ENCODE results near the gene NINJ1.
"Not testable (repeated sequence)": the region's sequence is repeated elsewhere in the genome, so short reads cannot be mapped to it uniquely, and the experiment has no call there.

NINJ1 gene

GRCh38 chr9:93118863-93119702 lies 15.0 kb downstream of the NINJ1 start:
- DNase-seq: peak; percentile 13

DNA sequence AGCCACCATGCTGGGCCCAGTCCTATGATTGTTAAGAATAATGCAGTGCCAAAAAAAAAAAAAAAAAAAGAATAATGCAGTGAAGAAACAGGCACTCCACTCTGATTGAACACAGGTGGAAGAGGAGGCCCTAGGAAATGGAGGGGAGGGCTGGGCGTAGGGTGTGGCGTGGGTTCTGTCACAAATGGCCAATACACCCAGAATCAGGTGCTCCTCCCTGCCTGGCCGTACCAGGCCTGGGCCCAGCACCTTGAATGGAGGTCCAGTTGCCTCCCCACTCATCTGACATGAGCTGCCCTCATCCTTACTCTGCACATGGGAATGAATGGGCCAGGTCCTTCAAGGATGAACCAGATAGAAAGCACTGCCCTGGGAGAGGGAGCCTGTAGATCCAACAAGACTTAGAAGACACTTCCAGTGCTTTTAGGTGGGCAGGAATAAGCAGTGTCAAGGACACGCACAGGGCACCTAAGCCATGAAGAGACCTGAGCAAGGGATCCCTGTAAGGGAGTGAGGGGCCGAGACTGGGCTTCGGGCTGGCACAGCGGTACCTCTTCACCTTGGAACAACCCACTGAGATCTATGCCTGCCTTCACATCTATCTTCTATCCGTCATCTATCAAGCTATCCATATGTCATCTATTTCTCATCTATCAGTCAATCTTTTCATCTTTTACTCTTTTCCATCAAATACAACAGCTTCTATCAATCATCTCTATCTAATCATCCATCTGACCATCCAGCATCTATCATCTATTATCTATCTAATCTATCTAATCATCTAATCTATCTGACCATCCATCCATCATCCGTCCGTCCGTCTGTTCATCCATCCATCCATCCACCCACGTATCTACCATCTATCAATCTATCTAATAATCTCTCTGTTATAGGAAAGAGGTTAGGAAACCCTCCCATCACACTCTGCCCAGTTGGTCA lies 15.9 kb downstream of the NINJ1 start:
- DNase-seq: no peak

GRCh38 chr9:93117521-93117920 lies 16.5 kb downstream of the NINJ1 start:
- not testable (repeated sequence) for DNase-seq

GRCh38 chr9:93116072-93116961 lies 17.7 kb downstream of the NINJ1 start:
- no peak for DNase-seq

GRCh38 chr9:93115486-93116071 lies 18.5 kb downstream of the NINJ1 start:
- no peak for DNase-seq

DNA sequence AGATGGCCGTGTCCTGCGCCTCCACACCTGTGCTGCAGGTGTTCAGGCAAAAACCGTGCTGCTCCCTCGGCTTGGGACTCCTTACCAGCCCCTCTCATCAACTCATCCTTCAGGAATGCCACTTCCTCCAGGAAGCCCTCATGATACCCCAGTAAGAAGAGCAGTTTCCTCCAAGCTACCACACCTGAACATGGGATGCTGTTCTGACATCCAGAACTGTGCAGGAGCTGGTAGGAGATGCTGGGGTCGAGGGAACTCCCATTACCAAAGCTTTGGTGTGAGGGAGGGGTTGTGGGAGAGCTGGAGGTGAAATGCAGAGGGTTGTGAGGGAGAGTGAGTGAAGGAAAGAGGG lies 19.1 kb downstream of the NINJ1 start:
- no peak for DNase-seq

DNA sequence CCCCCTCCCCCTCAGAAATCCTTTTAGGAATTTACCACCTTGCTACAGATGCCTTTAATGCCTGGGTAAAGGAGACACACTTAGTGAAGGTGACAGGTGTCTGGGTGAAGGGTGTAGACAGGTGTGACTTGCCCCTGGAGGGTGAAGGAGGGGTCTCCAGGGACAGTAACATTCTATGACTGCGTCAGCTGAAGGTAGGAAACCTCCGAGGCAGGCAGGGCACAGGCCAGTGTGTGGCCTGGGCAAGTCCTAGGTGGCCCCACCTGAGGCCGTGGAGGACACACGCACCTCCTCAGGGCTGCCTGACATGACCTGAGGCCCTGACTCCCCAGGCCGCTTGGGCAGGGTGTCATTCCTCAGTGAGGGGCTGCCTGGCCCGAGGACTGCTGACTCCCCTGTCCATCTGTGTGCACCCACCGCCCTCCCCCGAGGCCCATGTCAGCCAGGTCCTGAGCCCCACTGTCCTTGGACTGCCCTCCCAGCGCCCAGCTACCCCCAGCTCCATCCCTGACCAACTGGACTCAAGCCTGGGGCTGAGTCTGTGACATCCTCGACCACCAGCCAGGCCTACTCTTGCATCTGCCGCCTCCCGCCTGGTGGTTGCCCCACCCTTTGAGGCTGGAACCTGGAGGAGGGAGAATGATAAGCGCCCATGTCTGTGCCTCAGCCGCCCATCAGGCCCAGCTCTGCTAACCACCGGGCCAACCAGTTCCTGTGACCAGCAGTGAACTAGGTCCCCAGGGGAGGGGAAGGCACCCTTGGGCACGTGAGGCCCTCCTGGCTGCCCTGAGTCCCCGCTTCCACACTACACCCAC lies 19.7 kb downstream of the NINJ1 start:
- DNase-seq: no peak

DNA sequence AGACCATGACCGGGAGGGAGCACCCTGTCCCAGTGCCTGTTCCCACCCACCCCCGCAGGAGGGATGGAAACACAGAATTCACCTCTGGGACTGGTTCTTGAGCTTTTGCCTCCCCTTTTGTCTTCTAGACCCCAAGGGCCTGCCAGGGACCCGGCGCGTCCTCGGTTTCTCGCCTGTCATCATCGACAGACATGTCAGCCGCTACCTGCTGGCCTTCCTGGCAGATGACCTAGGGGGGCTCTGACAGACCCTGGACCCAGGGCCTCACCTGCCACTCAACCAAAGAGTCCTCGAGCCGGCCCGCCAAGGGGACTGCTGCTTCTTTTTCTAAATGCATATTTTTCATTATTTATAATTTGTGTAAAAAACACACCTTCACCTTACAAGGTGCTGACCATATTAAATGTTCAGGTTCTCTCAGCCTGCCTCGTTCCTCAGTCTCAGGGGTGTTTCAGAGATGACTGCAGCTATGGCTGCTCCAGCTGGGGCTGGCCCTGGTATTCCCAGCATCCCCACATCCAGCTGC lies 21.1 kb downstream of the NINJ1 start:
- DNase-seq: peak; percentile 3

GRCh38 chr9:93112116-93112863 lies 21.8 kb downstream of the NINJ1 start:
- peak; percentile 12 for DNase-seq

DNA sequence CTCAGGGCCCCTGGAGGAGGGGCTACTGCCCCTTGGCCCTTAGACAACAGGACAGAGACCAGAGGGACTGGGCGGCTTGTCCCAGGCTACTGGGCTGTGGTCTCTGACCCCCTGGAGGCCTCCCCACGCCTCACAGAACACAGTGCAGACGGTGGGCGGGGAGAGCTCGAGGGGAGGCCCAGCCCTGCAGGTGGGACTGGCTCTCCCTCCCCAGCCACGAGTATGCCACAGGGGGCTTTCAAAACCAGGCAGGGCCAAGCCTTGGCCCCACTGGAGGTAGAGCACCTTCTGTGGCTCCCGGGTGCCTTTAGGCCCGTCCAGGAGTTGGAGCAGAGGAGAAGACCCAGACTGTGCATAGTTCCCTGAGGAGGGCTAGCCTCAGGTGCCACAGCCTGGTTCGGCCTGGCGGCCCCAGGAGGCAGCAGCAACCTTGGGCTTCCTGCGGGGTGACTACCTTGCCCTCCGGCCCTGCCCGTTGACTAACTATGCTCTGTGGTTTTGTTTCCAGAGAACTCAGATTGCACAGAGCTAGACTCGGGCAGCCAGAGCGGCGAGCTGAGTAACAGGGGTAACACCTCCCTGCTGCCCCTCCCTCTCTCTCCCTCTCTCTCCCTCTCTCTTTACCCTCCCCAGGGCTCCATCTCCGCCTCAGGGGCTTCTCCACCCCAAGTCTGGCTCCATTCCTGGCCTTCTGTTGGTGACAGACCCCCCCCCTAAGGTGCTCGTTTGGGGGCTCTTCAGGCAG lies 22.5 kb downstream of the NINJ1 start:
- peak; percentile 13 for DNase-seq

- peak; percentile 12 for DNase-seq
These were observed 23.1 kb downstream of the NINJ1 start for GRCh38 chr9:93111001-93111370.

- DNase-seq: peak; percentile 13
These were observed 23.7 kb downstream of the NINJ1 start for GRCh38 chr9:93110311-93110855.

GRCh38 chr9:93108291-93109041 lies 25.6 kb downstream of the NINJ1 start:
- peak; percentile 24 for DNase-seq

DNA sequence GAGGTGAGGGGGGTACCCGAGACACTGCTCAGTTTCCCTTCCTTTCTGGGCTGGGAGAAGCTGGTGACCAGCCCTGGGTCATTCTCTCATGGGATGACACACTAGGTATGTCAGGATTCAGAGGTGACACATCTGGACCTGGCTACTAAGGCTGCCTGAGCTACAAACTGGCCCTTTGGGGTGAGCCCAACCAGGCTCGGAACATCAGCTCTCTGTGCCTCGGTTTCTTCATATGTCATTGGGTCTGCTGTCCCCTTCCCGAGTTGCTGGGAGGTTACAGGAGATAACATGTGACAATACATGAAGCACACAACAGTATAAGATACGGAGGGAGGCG lies 26.3 kb downstream of the NINJ1 start:
- DNase-seq: no peak

GRCh38 chr9:93107151-93107824 lies 26.8 kb downstream of the NINJ1 start:
- peak; percentile 7 for DNase-seq

GRCh38 chr9:93105620-93106019 lies 28.4 kb downstream of the NINJ1 start:
- no peak for DNase-seq

DNA sequence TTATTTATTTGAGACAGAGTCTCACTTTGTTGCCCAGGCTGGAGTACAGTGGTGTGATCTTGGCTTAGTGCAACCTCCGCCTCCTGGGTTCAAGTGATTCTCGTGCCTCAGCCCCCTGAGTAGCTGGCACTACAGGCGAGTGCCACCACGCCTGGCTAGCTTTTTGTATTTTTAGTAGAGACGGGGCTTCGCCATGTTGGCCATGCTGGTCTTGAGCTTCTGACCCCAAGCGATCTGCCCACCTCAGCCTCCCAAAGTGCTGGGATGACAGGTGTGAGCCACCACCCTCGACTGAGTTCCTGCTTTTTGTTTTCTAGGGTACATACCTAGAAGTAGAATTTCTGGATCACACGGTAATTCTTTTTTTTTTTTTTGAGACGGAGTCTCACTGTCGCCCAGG lies 33.0 kb downstream of the NINJ1 start:
- peak; percentile 10 for DNase-seq

DNA sequence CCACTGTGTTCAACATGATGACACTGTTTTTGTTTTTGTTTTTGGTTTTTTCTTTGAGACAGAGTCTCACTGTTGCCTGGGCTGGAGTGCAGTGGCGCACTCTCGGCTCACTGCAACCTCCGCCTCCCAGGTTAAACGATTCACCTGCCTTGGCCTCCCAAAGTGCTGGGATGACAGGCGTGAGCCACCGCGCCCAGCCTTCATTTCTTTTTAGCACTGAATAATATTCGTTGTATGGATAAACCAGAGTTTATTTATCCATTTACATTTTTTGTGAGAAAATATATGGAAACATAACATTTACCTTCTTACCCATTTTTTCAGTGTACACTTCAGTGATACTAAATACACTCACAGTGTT lies 33.8 kb downstream of the NINJ1 start:
- DNase-seq: peak; percentile 3

Data from activated CD8-positive, alpha-beta memory T cell treated with anti-CD3 and anti-CD28 coated beads, Interleukin-2, amount 50 U/mL, for 4 hours (primary cell).